ENCODE results near the gene SCAF4.

SCAF4 gene

DNA sequence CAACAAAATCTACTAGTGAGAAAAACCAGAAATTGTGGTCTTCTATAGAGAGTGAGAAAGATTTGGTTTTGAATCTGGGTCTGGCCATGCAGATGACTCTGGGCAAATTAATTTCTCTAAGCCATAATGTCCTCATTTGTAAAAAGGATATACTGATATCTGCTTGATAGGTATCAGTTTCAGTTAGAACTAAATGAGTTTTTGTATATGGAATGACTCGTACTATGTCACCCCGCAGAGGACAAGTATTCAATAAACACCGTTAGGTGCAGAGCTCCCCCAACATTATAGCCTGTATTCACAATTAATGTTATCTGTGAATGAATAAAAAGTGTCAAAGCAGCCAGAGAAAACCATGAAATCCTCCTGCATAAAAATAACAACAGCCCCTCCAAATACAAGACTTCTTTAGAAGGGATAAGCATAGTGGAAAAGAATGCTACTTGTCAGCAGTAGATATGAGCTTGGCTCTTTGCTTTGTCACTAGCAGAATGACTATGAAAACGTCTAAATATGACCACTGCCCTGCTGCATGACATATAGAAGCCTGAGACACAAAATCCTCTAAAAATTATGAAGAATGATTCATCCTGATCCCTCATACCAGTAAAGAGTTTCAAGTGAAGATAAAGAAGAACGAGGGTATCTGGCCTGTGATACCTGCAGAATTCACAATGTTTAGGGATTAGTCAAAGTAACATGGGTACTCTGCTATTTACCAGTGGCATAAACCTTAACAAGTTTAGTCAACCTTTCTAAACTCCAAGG lies 17.8 kb downstream of the SCAF4 start:
- no peak for DNase-seq (ENCODE audit: extremely low read depth in 1 of 2, low read depth in 1 of 2)

DNA sequence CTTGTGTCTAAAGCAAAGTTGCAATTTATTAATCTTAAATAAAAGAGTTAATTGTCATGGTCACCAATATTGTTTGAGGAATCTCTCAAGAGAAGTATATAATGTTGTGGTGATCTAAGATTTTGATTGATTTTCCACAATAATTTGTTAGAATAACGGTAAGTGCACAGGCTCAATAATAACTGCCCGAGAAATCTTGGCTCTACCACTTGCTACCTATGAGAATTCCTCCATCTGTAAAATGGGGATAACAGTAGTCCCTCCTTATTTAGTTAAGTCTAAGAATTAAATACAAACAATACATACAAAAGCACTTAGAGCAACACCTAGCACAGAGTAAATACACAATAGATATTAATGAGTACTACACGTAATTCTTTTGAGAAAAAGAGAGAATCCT lies 18.8 kb downstream of the SCAF4 start:
- DNase-seq (ENCODE audit: extremely low read depth in 1 of 2, low read depth in 1 of 2) = no peak

DNA sequence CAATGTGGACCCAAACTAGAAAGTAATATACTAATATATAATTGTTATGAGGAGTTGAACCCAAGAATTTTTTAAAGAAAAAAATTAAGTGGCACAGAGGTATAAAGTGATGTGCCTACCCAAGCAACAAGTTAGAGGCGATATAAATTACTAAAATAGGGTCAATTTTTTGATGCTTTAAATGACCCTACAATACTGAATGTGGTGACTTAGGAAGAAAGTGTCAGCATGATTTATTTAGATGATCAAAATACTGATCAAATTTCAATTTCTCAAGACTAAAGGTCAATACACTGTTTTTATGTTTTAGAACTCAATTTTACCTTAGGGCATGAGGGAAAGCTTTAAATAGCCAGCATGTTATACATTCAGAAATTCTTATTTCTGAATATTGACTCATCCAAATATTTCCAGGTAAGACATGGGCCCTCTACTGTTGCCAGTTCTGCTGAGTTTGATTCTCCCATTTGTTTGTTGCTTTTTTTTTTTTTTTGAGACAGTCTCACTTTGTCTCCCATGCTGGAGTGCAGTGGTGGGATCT lies 20.1 kb downstream of the SCAF4 start:
- DNase-seq (ENCODE audit: extremely low read depth in 1 of 2, low read depth in 1 of 2) = no peak

DNA sequence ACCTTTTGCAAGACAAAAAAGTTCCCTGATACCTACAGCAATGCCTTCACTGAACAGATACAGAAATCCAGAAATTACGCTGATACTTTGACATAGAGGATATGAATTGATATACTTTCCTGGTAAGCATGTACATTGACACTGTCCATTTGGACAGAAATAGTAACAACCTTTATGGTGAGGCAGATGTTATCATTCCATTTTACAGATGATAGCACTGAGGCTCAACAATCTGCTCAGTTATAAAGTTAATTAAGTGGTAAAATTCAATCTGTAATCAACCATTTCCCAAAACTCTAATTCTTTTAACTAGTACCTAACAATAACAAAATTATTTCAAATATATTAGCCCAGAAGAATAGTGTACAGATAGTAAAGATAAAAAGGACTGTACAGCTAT lies 20.6 kb downstream of the SCAF4 start:
- DNase-seq (ENCODE audit: extremely low read depth in 1 of 2, low read depth in 1 of 2) = no peak

GRCh38 chr21:31710586-31710985 lies 21.3 kb downstream of the SCAF4 start:
- DNase-seq (ENCODE audit: extremely low read depth in 1 of 2, low read depth in 1 of 2) = no peak

- no peak for DNase-seq (ENCODE audit: extremely low read depth in 1 of 2, low read depth in 1 of 2)
Measured at GRCh38 chr21:31708541-31708940, 23.4 kb downstream of the SCAF4 start.

DNA sequence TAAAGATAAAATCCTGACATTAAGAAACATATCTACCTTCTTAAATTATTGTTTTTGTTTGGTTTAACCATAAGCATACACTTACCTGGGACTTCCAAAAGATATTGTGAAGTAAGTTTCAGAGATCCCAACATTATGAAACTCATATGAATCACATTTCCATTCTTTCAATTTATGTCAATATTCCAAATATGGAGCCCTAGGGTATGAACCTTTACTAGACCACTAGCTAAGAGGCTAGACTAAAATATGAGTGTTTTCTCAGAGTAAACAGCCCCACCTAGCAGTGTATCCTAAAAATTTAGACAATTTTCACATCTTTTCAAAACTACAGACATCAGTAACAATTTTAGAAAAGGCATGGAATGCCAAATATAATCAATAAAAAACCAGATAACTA lies 24.4 kb downstream of the SCAF4 start:
- no peak for DNase-seq (ENCODE audit: extremely low read depth in 1 of 2, low read depth in 1 of 2)

GRCh38 chr21:31706562-31706961 lies 25.4 kb downstream of the SCAF4 start:
- no peak for DNase-seq (ENCODE audit: extremely low read depth in 1 of 2, low read depth in 1 of 2)

GRCh38 chr21:31700040-31700439 lies 31.9 kb downstream of the SCAF4 start:
- no peak for DNase-seq (ENCODE audit: extremely low read depth in 1 of 2, low read depth in 1 of 2)

DNA sequence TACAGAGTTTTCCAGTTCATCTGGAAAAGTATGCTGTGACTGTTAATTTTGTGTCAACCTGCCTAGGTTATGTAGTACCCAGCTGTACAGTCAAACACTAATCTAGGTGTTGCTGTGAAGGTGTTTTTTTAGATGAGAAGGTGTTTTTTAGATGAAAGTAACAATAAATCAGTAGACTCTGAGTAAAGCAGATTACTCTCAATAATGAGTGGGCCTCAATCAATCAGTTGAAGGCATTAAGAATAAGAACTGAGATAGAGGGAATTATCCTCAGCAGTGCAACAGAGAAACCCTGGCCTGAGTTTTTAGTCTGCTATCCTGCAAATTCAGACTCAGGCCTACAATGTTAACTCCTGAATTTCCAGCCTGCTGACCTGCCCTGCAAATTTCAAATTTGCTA lies 33.5 kb downstream of the SCAF4 start:
- DNase-seq (ENCODE audit: extremely low read depth in 1 of 2, low read depth in 1 of 2) = no peak

DNA sequence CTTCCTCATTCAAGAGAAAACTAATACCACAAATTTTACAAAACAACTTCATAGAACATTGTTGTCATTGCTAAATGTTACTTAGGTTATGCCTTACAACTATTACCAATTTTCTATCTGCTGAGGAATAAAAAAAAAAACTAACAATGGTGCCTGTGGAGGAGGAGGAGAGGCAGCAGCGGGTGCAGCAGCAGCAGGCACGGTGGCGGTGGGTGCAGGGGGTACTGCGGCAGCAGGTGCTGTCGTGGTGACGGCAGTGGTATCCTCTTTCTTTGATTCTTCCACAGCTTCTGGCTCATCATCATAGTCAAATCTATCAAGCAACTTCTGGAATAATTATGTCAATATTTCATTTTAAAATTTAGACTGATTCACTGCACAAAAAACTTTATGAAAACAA lies 35.5 kb downstream of the SCAF4 start:
- DNase-seq (ENCODE audit: extremely low read depth in 1 of 2, low read depth in 1 of 2) = no peak

- DNase-seq (ENCODE audit: extremely low read depth in 1 of 2, low read depth in 1 of 2) = no peak
Measured at GRCh38 chr21:31693222-31693621, 38.7 kb downstream of the SCAF4 start.

DNA sequence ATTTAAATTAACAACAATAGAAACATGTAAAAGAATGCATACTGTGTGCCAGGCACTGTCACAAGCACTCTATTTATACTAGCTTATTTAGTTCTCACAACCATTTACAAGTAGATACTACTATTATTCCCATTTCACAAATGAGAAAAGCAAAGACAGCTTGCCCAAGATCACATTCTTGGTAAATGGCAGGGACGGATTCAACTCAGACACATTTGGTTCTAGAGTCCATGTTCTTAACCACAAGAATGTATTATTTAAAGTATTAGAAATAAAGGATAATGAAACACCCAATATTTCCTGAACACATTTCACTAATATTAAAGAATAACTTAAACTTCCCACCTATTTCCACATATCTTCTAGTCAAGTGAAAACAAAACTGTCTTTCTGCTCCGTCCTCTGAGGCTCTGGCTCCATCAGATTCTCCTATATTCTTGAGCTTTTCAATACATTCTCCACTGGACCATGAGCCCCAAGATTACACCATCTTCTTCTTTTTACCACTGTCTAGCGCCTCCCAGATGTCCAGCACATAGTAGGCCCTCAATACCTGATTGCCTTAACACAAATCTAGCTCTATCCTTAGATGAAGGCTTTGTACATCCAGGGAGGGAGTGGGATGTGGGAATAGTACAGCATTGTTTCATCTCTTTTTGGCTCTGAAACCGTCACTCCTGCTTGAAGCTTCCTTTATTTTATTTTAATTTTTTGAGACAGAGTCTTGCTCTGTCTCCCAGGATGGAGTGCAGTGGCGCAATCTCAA lies 43.1 kb downstream of the SCAF4 start:
- no peak for DNase-seq (ENCODE audit: extremely low read depth in 1 of 2, low read depth in 1 of 2)

DNA sequence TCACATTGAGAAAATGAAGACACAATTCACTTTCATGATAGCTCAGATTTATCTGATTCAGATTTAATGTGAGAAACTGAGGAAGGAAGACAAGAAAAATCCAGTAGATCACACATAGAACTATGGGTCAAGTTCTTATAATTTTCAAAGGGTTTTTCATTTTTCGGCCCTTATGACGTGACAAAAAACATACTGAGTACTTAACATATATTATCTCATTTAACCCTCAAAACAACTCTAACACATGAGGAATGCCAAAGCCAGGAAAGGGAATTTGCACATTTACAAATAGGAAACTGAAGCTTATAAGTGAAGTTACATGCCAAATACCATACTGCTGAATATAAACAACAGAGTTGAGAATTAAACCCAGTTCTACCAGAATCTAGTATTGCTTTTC lies 44.8 kb downstream of the SCAF4 start:
- DNase-seq (ENCODE audit: extremely low read depth in 1 of 2, low read depth in 1 of 2) = no peak

- no peak for DNase-seq (ENCODE audit: extremely low read depth in 1 of 2, low read depth in 1 of 2)
Measured at GRCh38 chr21:31686272-31686915, 45.5 kb downstream of the SCAF4 start.

GRCh38 chr21:31684918-31685317 lies 47.0 kb downstream of the SCAF4 start:
- no peak for DNase-seq (ENCODE audit: extremely low read depth in 1 of 2, low read depth in 1 of 2)

- DNase-seq (ENCODE audit: extremely low read depth in 1 of 2, low read depth in 1 of 2) = no peak
Measured at GRCh38 chr21:31683029-31683428, 48.9 kb downstream of the SCAF4 start.

GRCh38 chr21:31682620-31683019 lies 49.3 kb downstream of the SCAF4 start:
- no peak for DNase-seq (ENCODE audit: extremely low read depth in 1 of 2, low read depth in 1 of 2)

DNA sequence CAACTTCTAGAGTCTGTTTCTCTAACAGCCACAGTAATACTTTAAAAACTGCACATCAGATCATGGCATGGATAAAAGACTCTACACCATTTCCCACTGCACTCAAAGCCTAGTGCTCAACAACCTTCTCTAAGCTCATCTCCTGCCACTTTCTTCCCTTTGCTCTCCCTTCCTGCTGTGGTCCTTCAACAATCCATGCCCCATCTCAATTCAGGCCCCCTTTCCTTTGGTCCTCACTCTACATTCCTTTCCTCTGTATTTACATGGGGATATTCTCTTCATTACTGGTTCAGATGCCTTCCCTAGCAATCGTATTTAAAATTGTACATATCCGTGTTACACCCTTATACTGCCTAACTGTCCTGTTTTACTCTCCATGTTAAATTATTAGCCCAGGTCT lies 53.4 kb downstream of the SCAF4 start:
- no peak for DNase-seq (ENCODE audit: extremely low read depth in 1 of 2, low read depth in 1 of 2)

DNA sequence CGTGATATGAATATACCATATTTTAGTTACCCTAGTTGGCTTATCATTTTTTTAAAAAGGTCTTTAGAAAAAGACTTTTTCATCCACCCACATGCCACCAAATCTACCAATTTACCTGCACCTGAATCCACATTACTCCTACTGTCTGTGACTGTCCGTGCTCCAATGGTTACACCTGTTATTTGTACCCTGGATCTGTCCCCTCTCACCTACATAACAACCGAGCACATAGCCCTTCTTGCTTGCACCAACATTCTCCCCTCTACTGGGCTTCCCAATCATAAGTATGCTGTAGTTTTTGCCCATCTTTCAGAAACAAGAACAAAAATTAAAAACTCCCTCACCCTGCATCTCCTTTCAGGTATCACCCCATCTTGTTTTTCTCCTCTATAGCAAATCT lies 54.9 kb downstream of the SCAF4 start:
- DNase-seq (ENCODE audit: extremely low read depth in 1 of 2, low read depth in 1 of 2) = no peak

- no peak for DNase-seq (ENCODE audit: extremely low read depth in 1 of 2, low read depth in 1 of 2)
Measured at GRCh38 chr21:31675960-31676359, 56.0 kb downstream of the SCAF4 start.

GRCh38 chr21:31675318-31675717 lies 56.6 kb downstream of the SCAF4 start:
- DNase-seq (ENCODE audit: extremely low read depth in 1 of 2, low read depth in 1 of 2) = no peak

All from stimulated activated CD8-positive, alpha-beta memory T cell treated with anti-CD3 and anti-CD28 coated beads, Interleukin-7, amount 100 ng/mL, for 48 hours (primary cell).